Stimulated activated CD4-positive, alpha-beta T cell treated with anti-CD3 and anti-CD28 coated beads, Interleukin-15, amount 100 ng/mL, for 1 hour (primary cell): Measurements from ENCODE around the gene ADCYAP1R1.

Experiments used
- DNase-seq, 2 donors: peaks; one replicate each; pipeline ENCODE4 v3.0.0-alpha.2; 2020; ENCODE audit warnings: low read depth in 1 of 2, low spot score in 1 of 2

Gene ADCYAP1R1

GRCh38 chr7:31051598-31052486, at the start of gene ADCYAP1R1:
ADCYAP1R1 (plus strand) TSS chr7:31052308; CDS start chr7:31063265, 10,957 bp downstream.
- DNase-seq, result no peak

- no peak for DNase-seq
Measured at GRCh38 chr7:31003097-31003496, 49.0 kb upstream of the ADCYAP1R1 start.

DNA sequence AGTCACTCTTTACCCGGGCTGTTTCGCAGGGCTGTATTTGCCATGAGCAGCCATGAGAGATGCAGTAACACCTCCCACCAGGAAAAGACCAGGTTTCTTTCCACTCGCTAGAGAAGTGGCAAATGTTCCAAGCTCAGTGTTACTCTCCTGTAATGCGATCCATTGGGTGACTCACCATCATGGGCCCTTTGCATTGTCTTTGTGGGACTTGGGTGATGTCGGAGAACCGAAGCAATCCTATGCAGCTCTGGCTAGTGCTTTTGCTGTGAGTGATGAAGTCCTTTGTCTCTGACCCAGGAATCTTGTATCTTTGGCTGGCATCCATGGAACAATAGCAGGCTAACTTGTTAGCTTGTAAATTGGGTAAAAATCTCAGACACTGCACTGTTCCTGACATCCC, 48.4 kb upstream of the ADCYAP1R1 start:
- DNase-seq, result no peak

DNA sequence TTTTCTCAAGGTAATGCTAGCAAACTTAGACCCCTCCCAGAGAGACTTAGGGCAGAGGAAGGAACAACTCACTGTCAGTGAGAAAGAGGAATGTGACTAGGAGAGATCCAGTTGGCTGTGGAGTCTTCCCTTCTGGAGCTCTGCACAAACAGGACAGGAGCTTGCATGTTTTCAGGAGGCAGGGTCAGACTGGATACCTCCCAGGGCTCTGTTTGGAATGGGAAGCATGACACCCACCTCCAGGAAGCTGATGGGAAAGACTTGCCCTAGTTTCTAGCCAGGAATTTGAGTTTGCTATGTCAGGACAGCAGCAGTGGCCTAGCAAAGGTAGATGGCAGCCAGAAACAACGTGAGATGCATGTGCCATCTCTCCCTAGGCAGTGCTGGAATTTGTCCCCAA, 47.7 kb upstream of the ADCYAP1R1 start:
- no peak for DNase-seq

GRCh38 chr7:31006857-31007256, 45.3 kb upstream of the ADCYAP1R1 start:
- DNase-seq, result no peak

- no peak for DNase-seq
Measured at GRCh38 chr7:31007634-31008033, 44.5 kb upstream of the ADCYAP1R1 start.

GRCh38 chr7:31014826-31015225, 37.3 kb upstream of the ADCYAP1R1 start:
- no peak for DNase-seq

GRCh38 chr7:31017032-31017675, 35.0 kb upstream of the ADCYAP1R1 start:
- no peak for DNase-seq

DNA sequence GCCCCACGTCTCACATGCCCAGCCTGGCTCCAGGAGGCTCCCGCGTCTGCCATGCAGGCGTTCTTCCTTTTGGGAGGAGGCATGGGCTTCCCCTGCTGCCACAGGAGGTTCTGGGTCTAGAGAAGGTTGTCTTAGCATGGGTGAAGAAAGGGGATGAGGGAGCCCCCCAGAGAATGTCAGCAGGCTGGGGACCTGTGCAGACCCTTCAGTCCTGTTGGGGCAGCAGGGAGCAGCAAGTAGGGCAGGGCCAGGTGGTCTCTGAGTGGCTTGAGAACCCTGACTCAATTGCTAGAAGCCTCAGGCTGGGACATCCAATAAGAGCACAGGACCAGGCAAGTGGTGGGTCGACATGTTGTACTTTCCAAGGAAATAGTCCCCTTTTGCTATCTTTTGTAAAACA, 34.4 kb upstream of the ADCYAP1R1 start:
- no peak for DNase-seq

GRCh38 chr7:31019509-31019908, 32.6 kb upstream of the ADCYAP1R1 start:
- no peak for DNase-seq

DNA sequence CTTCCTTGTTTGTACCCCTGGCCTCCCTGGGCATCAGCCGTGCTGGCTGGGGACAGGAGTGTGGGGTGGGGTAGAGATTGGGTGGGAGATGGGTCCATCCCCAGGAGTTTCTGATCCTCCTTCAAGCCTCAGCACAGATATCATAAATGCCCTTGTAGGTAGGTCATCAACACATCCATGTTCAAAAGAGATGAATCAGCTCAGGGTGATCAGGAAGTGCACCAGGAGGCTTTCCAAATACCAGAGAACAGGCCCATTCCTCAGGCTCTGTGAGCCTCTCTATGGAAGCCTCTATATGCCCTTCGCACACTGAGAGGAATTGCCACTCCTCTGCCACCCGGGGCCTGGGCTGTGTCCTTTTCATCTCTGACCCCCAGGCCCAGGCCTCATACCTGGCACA, 31.9 kb upstream of the ADCYAP1R1 start:
- DNase-seq, result no peak

GRCh38 chr7:31020652-31021051, 31.5 kb upstream of the ADCYAP1R1 start:
- no peak for DNase-seq

DNA sequence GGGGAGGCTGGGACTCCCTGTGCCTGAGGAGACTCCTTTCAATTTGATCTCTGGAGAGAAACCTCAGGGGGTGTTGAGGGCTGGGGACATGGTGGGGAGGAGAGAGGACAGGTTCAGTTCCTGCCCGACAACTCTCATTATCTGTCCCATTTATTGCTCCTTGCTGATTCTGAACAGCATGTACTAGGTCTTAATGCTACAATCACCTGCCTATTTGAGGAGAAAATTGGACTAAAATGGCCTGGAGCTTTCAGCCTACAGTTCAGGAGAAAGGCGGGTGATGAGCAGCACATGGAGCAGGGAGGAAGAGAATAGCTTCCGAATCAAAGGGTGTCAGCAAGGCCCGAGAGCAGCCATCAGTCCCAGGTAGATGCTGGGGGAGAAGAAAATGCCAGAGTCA, 30.0 kb upstream of the ADCYAP1R1 start:
- no peak for DNase-seq

DNA sequence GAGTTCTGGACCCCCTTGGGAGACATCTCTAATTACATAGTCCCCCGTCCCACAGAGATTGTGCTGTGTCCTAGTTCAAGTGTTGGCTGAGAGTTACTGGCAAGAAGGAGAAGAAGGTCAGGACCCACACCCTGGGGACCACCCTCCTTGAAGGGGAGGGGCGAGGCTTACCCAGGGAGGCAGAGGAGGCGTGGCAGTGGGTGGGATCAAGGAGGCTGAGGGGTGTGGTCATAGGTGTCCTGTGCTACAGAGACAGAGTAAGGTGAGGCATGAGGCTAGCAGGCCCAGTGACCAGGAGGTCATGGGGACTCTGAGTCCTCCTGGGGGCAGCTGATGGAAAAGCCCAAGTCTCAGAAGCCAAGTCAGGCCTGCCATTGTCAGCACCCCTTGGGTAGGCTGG, 29.4 kb upstream of the ADCYAP1R1 start:
- DNase-seq, result no peak

- no peak for DNase-seq
Measured at GRCh38 chr7:31023877-31024276, 28.2 kb upstream of the ADCYAP1R1 start.

GRCh38 chr7:31027161-31027965, 24.7 kb upstream of the ADCYAP1R1 start:
- no peak for DNase-seq

DNA sequence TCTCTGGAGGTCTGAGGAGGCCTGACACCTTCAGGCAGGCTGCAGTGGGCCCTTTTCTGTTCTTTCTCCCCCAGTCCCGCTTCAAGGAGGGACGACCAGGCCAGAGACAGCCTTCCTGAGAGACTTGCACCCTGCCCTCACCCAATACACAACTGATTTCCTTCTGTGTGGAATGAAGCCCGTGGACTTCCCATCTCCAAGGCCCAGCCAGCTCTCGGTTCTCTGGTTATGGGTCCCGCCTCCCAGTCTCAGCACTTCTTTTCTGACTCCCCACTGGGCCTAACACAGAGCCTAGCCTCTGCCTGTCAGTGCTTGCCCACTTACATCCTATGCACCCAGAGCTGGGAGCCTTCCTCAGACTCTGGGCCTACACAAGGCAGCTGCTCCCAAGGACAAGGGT, 24.1 kb upstream of the ADCYAP1R1 start:
- no peak for DNase-seq

GRCh38 chr7:31028417-31028992, 23.6 kb upstream of the ADCYAP1R1 start:
- DNase-seq, result no peak

DNA sequence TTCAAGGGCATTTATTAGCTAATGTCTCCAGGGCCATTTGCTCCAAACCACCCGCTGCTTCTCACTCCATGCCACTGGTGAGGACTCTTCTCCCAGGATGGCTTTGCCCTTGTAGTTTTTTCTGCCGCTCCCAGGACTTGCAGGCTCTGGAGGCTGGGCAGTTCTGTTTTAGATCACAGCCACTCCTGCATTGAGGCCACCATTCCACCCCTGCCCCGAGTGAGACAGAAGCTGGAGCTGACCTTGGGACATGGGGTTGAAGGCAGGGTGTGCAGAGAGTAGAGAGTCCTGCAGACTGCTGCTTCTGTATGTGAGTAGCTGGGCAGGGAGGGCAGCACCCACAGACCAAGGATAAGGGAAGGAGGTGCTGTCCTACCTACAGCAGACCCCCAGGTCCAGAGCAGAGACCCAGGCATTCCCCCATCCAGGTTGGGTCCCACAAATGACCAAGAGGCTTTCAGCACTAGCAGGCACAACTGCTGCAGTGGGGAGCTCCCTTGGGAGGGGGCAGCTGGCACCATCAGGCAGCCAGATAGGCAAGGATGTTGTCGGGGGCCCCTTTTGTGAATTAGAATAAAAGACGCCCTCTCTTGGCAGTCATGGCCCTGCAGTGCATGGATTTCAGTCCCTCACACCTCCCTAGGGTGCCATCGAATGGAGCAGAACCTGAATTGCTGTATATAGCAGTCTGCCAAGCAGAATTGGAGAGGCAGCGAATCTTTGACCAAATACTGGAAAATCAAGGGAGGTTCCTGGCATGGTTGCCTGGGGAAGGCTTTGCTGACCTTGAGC, 22.7 kb upstream of the ADCYAP1R1 start:
- DNase-seq, result no peak

DNA sequence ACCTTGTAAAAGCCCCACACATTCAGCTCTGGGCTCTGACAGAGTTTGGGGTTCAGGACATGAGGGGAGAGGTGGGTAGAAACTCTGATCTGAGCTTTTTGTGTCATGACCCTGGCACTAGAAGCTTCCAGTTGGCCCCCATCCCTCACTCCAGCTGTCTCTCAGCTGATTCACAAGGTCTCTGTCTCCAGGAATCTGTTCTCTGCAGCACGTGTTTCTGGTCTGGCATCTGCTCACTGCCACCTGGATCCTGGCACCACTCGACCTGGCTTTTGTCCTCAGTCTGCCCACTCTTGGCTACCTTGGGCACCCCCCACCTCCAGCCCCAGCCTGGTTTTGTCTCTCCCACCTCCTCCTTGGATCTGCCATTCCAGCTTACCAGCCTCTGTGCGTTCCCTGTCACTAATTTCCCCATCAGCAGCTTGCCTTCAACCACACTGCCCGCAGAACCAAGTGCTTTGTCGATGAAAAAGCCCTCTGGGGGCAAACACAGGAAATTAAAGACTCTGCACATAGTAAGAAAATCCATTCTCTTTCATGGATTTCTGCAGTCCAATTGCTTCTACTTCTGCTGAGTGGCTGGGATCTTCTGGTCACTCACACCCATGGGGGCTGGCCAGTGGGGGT, 18.3 kb upstream of the ADCYAP1R1 start:
- DNase-seq, result no peak
